Sigmoid colon (tissue), 7 donors: Measurements from ENCODE around the gene HS1BP3. TPM values are rescaled to one million over a fixed set of nuclear protein-coding genes. Genes with fewer than 3 reads are reported as not detected.

Source experiments
- DNase-seq: peaks from one replicate; pipeline ENCODE4 v3.0.0-alpha.2; 2019
- H3K27ac ChIP-seq, 4 donors: fragments of 200-600 bp; sonication (generic); one replicate each; pipeline ENCODE4 v1.5.1; 2016 to 2019; ENCODE audit warnings: mild to moderate bottlenecking in 1 of 4
- H3K27me3 ChIP-seq, 3 donors: fragments of 200-600 bp; sonication (generic); one replicate each; pipeline ENCODE4 v1.5.1; 2019; ENCODE audit warnings: mild to moderate bottlenecking in 1 of 3
- H3K36me3 ChIP-seq, 4 donors: fragments of 200-600 bp; sonication (generic); one replicate each; pipeline ENCODE4 v1.5.1; 2016 to 2019
- H3K4me1 ChIP-seq, 4 donors: fragments of 200-600 bp; sonication (generic); one replicate each; pipeline ENCODE4 v1.5.1; 2017 to 2019
- H3K4me3 ChIP-seq, 4 donors: fragments of 200-600 bp; sonication (generic); one replicate each; pipeline ENCODE4 v1.5.1; 2017 to 2019; ENCODE audit warnings: mild to moderate bottlenecking in 2 of 4, moderate library complexity in 1 of 4
- H3K9me3 ChIP-seq, 4 donors: fragments of 200-600 bp in 3 of 4; sonication (generic) in 3 of 4; one replicate each; pipeline versions ENCODE4 v1.5.1 to v1.6.1; 2013 to 2019
- CTCF ChIP-seq, 4 experiments: fragments of 450-650 bp in 3 of 4; fragments of 200-600 bp in 1 of 4; IDR thresholded peaks; one replicate each; pipeline ENCODE4 v1.5.1; 2016 to 2019; ENCODE audit warnings: antibody characterized with exemption in 4 of 4, mild to moderate bottlenecking in 3 of 4, moderate library complexity in 2 of 4
- EP300 ChIP-seq, 4 donors: sonication (generic); formaldehyde crosslinking; IDR thresholded peaks; one replicate each; pipeline ENCODE4 v1.6.1; 2017; ENCODE audit warnings: antibody characterized with exemption in 4 of 4
- POLR2A ChIP-seq, 2 donors: fragments of 450-650 bp; IDR thresholded peaks; one replicate each; pipeline ENCODE4 v1.6.1; 2016; ENCODE audit warnings: antibody characterized with exemption in 2 of 2, mild to moderate bottlenecking in 2 of 2, moderate library complexity in 2 of 2
- POLR2AphosphoS5 ChIP-seq, 4 donors: sonication (generic); formaldehyde crosslinking; IDR thresholded peaks; one replicate each; pipeline ENCODE4 v1.6.1; 2017; ENCODE audit warnings: antibody characterized with exemption in 4 of 4
- WGBS, 2 donors: extraction: QIAGEN DNeasy Blood & Tissue Kit; methylation state at CpG; one replicate each; pipeline ENCODE4 v1.1.7; 2013; 5-methylcytosine and 5-hydroxymethylcytosine counted together
- intact Hi-C: fragments of 100-400 bp; cut with DNase I; formaldehyde crosslinking; loops from one replicate; pipeline ENCODE4 v1.15.1; 2023
- polyA plus RNA-seq, 3 donors: library from polyadenylated mRNA; stranded (reverse); fragments of 200-250 nt; gene quantifications; one replicate each; pipeline ENCODE4 v1.2.3, GENCODE V29; 2013
- total RNA-seq, 4 donors: library from RNA; depleted of rRNA; stranded (reverse); fragments of >200 nt; gene quantifications; one replicate each; pipeline ENCODE4 v1.1.0, GENCODE V29; 2016
- donor health status: healthy with polysubstance abuse.
- donor health status: Bipolar disorder and iron deficiency.
- donor health status: healthy.

HS1BP3 gene
- total and polyA plus RNA-seq, 7 donors, result 25.2 to 54.6 (median 32.6) TPM

GRCh38 chr2:20661421-20662307 is 10.8 kb upstream of the HS1BP3 start:
- Histone ChIP-seq H3K36me3 (no peaks in the 10 kb centered on the region), H3K4me3 (no peak overlapping the region), H3K9me3 (no peaks in the 10 kb centered on the region), H3K27ac (no peak overlapping the region), H3K27me3 (peaks cover 23 to 54% (median 23%) of the 10 kb centered on the region in 3 donors), H3K4me1 (peaks cover 0 to 29% (median 21%) of the 10 kb centered on the region in 4 donors)
- TF ChIP-seq CTCF (IDR thresholded peaks at IDR 0.05), result peak; percentile 90 to 97 (median 92)
- TF ChIP-seq POLR2A (IDR thresholded peaks at IDR 0.05), result no peak
- intact Hi-C loops, result loop anchor here (1.0 to 5.0 kb wide), 3 partner anchors 302 to 457 kb away; no protein-coding TSS in a partner anchor
- 31 to 38% methylated on average over 11 of the region's 11 CpGs for WGBS, 2 donors
- peak; percentile 85 for DNase-seq

GRCh38 chr2:20660506-20661420 is 9.9 kb upstream of the HS1BP3 start:
- peak; percentile 36 for DNase-seq
- Histone ChIP-seq H3K27me3 (peaks cover 14 to 45% (median 18%) of the 10 kb centered on the region in 3 donors), H3K4me3 (no peak overlapping the region), H3K36me3 (no peaks in the 10 kb centered on the region), H3K9me3 (no peaks in the 10 kb centered on the region), H3K4me1 (peaks cover 0 to 20% (median 12%) of the 10 kb centered on the region in 4 donors), H3K27ac (no peak overlapping the region)
- TF ChIP-seq CTCF (IDR thresholded peaks at IDR 0.05) (no peak), EP300 (IDR thresholded peaks at IDR 0.05) (no peak), POLR2AphosphoS5 (IDR thresholded peaks at IDR 0.05) (no peak), POLR2A (IDR thresholded peaks at IDR 0.05) (no peak)
- intact Hi-C loops, result loop anchor here (1.0 to 5.0 kb wide), 3 partner anchors 303 to 458 kb away; no protein-coding TSS in a partner anchor
- WGBS, 2 donors, result 54 to 56% methylated on average over 8 of the region's 8 CpGs

- intact Hi-C loops, result no loop called here
Observed at GRCh38 chr2:20657522-20658235, 6.8 kb upstream of the HS1BP3 start.

GRCh38 chr2:20656561-20656960 is 5.7 kb upstream of the HS1BP3 start:
- H3K27ac ChIP-seq, result no peak overlapping the region
- 89 to 91% methylated on average over 7 of the region's 7 CpGs for WGBS, 2 donors
- peaks cover 0 to 4% (median 0%) of the 10 kb centered on the region in 3 donors for H3K27me3 ChIP-seq
- H3K4me1 ChIP-seq, result peaks cover 0 to 21% (median 11%) of the 10 kb centered on the region in 4 donors
- TF ChIP-seq EP300 (IDR thresholded peaks at IDR 0.05) (no peak), POLR2A (IDR thresholded peaks at IDR 0.05) (no peak), CTCF (IDR thresholded peaks at IDR 0.05) (no peak), POLR2AphosphoS5 (IDR thresholded peaks at IDR 0.05) (no peak)
- no peaks in the 10 kb centered on the region for H3K36me3 ChIP-seq
- no peak overlapping the region for H3K4me3 ChIP-seq
- intact Hi-C loops, result no loop called here
- H3K9me3 ChIP-seq, result no peaks in the 10 kb centered on the region
- no peak for DNase-seq

More at GRCh38 chr2:20657522-20658235, 6.8 kb upstream of the HS1BP3 start:
- H3K27me3 ChIP-seq, result peaks cover 0 to 15% (median 0%) of the 10 kb centered on the region in 3 donors
- H3K27ac ChIP-seq, result no peak overlapping the region
- H3K9me3 ChIP-seq, result no peaks in the 10 kb centered on the region
- 81 to 83% methylated on average over 4 of the region's 4 CpGs for WGBS, 2 donors
- H3K36me3 ChIP-seq, result no peaks in the 10 kb centered on the region
- peaks cover 0 to 12% (median 5%) of the 10 kb centered on the region in 4 donors for H3K4me1 ChIP-seq
- DNase-seq, result no peak
- H3K4me3 ChIP-seq, result no peak overlapping the region
- TF ChIP-seq POLR2AphosphoS5 (IDR thresholded peaks at IDR 0.05) (no peak), POLR2A (IDR thresholded peaks at IDR 0.05) (no peak), EP300 (IDR thresholded peaks at IDR 0.05) (no peak)
